Lung (tissue), 12 donors: ENCODE measurements around the gene MLF1. TPM values are rescaled to one million over a fixed set of nuclear protein-coding genes. Genes with fewer than 3 reads are reported as not detected.
A peak's percentile ranks its signal among the peaks of the same experiment; 100 is the strongest.

Experiments used
- ATAC-seq: fragments of 200-7000 bp; cut with Tn5 transposase; one replicate; pipeline ENCODE4 v1.9.1; 2020; ENCODE audit warnings: moderate number of reproducible peaks; ENCODE audit not compliant: insufficient read depth, low FRiP score
- DNase-seq, 3 donors: peaks; one replicate each; pipeline ENCODE4 v3.0.0-alpha.2; 2013 to 2017
- H3K27ac ChIP-seq, 2 donors: one replicate each; pipeline ENCODE4 v1.5.1; 2013; ENCODE audit warnings: mild to moderate bottlenecking in 2 of 2, moderate library complexity in 2 of 2, control low read depth in 1 of 2, inconsistent platforms in 1 of 2, low read depth in 1 of 2, low read length in 1 of 2
- H3K27me3 ChIP-seq, 3 donors: one replicate each; pipeline ENCODE4 v1.5.1; 2013; ENCODE audit warnings: low read length in 2 of 3; ENCODE audit not compliant: control insufficient read depth in 3 of 3, insufficient read depth in 3 of 3
- H3K36me3 ChIP-seq, 4 donors: one replicate each; pipeline ENCODE4 v1.5.1; 2013; ENCODE audit warnings: low read length in 4 of 4, mild to moderate bottlenecking in 1 of 4, moderate library complexity in 1 of 4; ENCODE audit not compliant: control insufficient read depth in 4 of 4, insufficient read depth in 4 of 4
- H3K4me1 ChIP-seq, 5 donors: one replicate each; pipeline ENCODE4 v1.5.1; 2013; ENCODE audit warnings: low read length in 5 of 5, mild to moderate bottlenecking in 2 of 5, moderate library complexity in 1 of 5; ENCODE audit not compliant: control insufficient read depth in 5 of 5, insufficient read depth in 5 of 5
- H3K4me3 ChIP-seq: one replicate; pipeline ENCODE4 v1.5.1; 2013; ENCODE audit warnings: mild to moderate bottlenecking, control low read depth, moderate library complexity
- H3K9ac ChIP-seq, 2 donors: one replicate each; pipeline ENCODE4 v1.5.1; 2013; ENCODE audit warnings: low read length in 2 of 2, control low read depth in 1 of 2; ENCODE audit not compliant: insufficient read depth in 1 of 2
- H3K9me3 ChIP-seq, 4 donors: one replicate each; pipeline ENCODE4 v1.5.1; 2013; ENCODE audit warnings: low read length in 3 of 4, mild to moderate bottlenecking in 1 of 4, moderate library complexity in 1 of 4; ENCODE audit not compliant: control insufficient read depth in 4 of 4, insufficient read depth in 3 of 4
- CTCF ChIP-seq: IDR thresholded peaks from 2 replicates; pipeline ENCODE4 v1.5.1; 2012; ENCODE audit warnings: mild to moderate bottlenecking; ENCODE audit errors: control extremely low read depth, extremely low read depth
- WGBS, 2 donors: extraction: QIAGEN DNeasy Blood & Tissue Kit; methylation state at CpG; one replicate each; pipeline ENCODE4 v1.1.7; 2013; 5-methylcytosine and 5-hydroxymethylcytosine counted together
- polyA plus RNA-seq, 2 donors: library from polyadenylated mRNA; stranded (reverse); fragments of 200-250 nt; gene quantifications; one replicate each; pipeline ENCODE4 v1.2.1, GENCODE V29; 2013
- total RNA-seq, 2 donors: library from RNA; depleted of rRNA in 1 of 2; stranded (reverse); fragments of >200 nt in 1 of 2; gene quantifications; one replicate each; pipeline ENCODE4 v1.2.1, GENCODE V29; 2014 to 2021
- donor health status: control.
- donor health status: control.
- donor health status: Bipolar disorder and iron deficiency.
- donor health status: healthy.
- donor health status: DM: yes; HTN: yes; CAD: no.

The MLF1 gene
- total and polyA plus RNA-seq, 4 donors = 12.7 to 35.3 (median 26.0) TPM

GRCh38 chr3:158531334-158531733, 39.7 kb upstream of the MLF1 start:
- no peaks in the 10 kb centered on the region for H3K27me3 ChIP-seq
- no peak overlapping the region for H3K27ac ChIP-seq
- H3K36me3 ChIP-seq = no peaks in the 10 kb centered on the region
- DNase-seq (peak in 1 of 3 donors; percentile 53), ATAC-seq (no peak)
- no peaks in the 10 kb centered on the region for H3K9me3 ChIP-seq
- no peak overlapping the region for H3K9ac ChIP-seq
- WGBS, 2 donors = 68 to 84% methylated on average over 5 of the region's 5 CpGs
- H3K4me1 ChIP-seq = peaks cover 0 to 6% (median 5%) of the 10 kb centered on the region in 5 donors
- no peak overlapping the region for H3K4me3 ChIP-seq
- no peak for TF ChIP-seq CTCF

DNA sequence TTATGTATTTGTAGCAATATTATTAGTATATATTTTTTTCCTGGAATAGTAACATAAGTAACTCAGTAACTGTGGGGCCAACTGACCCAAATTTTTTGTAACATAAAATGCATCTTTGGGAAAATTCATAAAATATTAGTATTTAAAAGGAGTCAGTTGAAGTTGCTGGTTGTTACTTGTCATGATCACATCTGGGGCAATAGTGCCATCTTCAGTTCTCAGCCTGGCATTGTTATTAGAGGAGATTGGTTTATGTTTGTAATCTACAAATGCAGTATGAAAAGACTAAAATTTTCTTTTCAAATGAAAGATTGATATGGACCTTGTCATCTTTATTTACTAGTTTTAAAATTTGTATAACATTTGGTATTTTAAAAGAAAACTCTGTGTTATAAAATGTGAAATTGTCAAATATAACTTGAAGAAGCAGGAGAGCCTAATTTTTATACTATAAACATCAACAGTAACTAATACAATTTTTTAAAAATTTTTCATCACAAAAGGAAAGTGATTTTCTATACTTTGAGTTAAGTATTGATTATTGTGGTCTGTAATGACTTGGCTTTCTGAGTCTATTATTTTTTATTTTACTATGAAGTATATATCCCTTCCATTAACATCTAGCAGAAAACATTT, 38.8 kb upstream of the MLF1 start:
- Histone ChIP-seq H3K36me3 (no peaks in the 10 kb centered on the region), H3K27me3 (no peaks in the 10 kb centered on the region), H3K27ac (no peak overlapping the region), H3K4me3 (no peak overlapping the region), H3K9ac (no peak overlapping the region), H3K9me3 (no peaks in the 10 kb centered on the region), H3K4me1 (peaks cover 0 to 6% (median 5%) of the 10 kb centered on the region in 5 donors)
- ATAC-seq (no peak), DNase-seq (peak; percentile 23 to 72 (median 64))
- peak; percentile 4 for TF ChIP-seq CTCF

- Histone ChIP-seq H3K36me3 (peaks cover 0 to 2% (median 0%) of the 10 kb centered on the region in 4 donors), H3K9ac (no peak overlapping the region), H3K27ac (no peak overlapping the region), H3K4me1 (peaks cover 0 to 6% (median 0%) of the 10 kb centered on the region in 5 donors), H3K27me3 (no peaks in the 10 kb centered on the region), H3K4me3 (no peak overlapping the region), H3K9me3 (no peaks in the 10 kb centered on the region)
- TF ChIP-seq CTCF = no peak
- ATAC-seq = no peak
- no peak for DNase-seq
- WGBS, 2 donors = 78 to 86% methylated on average over 2 of the region's 2 CpGs
These were observed 35.1 kb upstream of the MLF1 start for GRCh38 chr3:158535918-158536317.
